HG02759 (cell line): Measurements from ENCODE around the gene WDR90.

Source experiments
- ATAC-seq: cut with Tn5 transposase; IDR thresholded peaks from one replicate; pipeline ENCODE4 v1.9.1; 2021; ENCODE audit warnings: mild to moderate bottlenecking, moderate library complexity; ENCODE audit not compliant: unreplicated experiment

WDR90 gene

GRCh38 chr16:674214-674881 lies 25.2 kb downstream of the WDR90 start:
- ATAC-seq = no peak

DNA sequence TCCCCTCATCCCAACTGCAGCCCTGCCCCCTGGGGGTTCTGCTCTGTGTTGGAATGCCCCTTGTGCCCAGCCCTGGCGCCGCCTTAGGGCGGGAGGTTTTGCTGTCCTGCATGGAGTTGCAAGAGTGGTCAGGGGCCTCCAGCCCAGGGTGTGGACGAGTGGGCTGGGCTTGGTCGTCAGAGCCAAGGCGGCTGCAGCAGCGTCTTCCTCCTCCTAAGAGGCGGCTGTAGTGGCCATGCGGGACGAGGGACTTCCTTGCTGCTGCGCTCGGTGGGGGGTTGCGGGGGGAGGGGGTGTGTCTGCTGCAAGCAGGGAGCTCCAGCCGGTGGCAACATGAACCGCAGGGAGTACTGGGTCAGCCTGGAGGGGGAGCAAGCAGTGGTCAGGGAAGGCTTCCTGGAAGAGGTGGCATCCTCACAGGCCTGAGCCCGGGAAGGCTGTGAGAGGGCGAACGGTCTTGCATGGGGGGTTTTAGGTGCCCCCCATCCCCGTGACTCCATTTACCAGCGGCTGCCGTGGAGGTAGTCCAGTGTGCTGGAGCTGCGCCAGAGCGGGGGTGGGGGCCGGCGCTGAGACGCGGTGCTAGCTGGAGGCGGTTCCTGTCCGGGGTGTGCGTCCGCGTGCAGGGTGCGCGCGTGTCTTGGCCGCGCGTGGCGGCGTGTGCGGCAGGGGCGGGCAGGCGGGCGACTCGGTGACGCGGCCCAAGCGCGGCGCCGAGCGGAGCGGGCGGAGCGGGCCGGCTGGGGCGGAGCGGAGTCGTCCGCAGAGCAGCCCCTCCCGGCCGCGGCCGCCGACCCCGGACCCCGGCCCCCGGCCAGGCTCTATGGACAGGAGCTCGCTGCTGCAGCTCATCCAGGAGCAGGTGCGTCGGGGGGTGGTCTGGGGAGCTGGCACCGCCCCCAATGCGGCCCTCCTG lies 26.1 kb downstream of the WDR90 start, which contains the start of gene RHBDL1:
Gene RHBDL1 (plus strand): TSS at position 704 of the 916 bp plus-strand sequence. CDS start 120 bp downstream, at position 824.
- no peak for ATAC-seq

- no peak for ATAC-seq
Observed at GRCh38 chr16:675884-676564, 26.9 kb downstream of the WDR90 start.

- ATAC-seq = no peak
Observed at GRCh38 chr16:676565-676902, 27.4 kb downstream of the WDR90 start.

GRCh38 chr16:676913-677312 lies 27.7 kb downstream of the WDR90 start:
- ATAC-seq = no peak

- ATAC-seq = no peak
Observed at GRCh38 chr16:677316-678190, 28.4 kb downstream of the WDR90 start.

DNA sequence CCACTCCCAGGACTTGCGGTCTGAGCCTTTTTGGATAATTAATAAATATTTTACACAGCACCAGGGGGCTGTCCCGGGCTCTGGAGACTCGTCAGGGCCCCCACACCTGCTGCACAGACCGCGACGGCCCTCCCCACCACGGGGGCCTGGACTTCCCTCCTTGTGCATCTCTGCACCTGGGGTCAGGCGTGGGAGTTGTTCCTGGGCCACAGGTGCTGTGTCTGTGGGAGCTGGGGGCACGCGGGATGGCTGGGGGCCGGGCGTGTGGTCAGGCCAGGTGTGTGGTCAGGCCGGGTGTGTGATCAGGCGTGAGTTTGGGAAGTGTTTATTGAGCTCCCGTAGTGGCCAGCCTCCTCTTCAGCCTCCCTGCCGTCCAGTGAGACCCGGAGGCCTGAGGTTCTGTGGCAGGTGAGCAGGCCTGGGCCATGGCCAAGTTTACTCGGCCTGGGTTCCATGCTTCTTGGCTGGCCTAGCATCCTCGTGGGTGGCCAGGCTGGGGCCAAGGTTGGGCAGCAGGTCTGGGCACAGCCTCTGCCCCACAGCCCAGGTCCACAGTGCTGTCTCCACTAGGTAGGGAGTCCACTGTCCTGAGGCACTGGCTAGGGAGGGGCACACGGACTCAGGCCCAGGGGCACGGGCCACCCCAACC lies 29.2 kb downstream of the WDR90 start:
- ATAC-seq = no peak

GRCh38 chr16:678858-679813 lies 30.0 kb downstream of the WDR90 start:
- ATAC-seq = peak; percentile 7

DNA sequence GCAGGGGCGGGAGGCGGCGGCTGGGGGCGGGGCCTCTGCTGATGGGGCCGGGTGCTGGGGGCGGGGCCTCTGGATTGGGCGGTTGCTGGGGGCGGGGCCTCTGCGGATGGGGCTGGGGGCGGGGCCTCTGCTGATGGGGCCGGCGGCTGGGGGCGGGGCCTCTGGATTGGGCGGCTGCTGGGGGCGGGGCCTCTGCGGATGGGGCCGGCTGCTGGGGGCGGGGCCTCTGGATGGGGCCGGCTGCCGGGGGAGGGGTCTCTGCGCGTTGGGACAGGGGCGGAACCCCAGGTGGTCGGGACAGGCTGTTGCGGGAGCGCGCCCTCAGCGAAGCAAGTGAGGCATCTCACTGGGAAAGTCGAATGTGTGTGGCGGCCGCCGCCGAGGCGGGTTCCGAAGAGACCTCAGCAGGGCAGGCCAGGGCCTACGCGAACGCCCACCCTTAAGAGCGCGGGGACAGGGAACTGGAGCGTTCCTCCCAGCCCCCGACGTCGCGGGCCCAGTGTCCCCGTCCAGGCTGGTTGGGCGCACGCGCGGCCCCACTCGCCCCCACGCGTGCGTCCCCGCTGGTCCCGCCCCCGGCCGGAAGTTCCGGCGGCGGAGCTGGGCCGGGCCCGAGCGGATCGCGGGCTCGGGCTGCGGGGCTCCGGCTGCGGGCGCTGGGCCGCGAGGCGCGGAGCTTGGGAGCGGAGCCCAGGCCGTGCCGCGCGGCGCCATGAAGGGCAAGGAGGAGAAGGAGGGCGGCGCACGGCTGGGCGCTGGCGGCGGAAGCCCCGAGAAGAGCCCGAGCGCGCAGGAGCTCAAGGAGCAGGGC lies 30.9 kb downstream of the WDR90 start, which contains the start of gene STUB1:
Gene STUB1 (plus strand): TSS at position 597 of the 811 bp plus-strand sequence. CDS start 116 bp downstream, at position 713.
- peak; percentile 57 for ATAC-seq

- ATAC-seq = no peak
Observed at GRCh38 chr16:680625-680945, 31.4 kb downstream of the WDR90 start.

DNA sequence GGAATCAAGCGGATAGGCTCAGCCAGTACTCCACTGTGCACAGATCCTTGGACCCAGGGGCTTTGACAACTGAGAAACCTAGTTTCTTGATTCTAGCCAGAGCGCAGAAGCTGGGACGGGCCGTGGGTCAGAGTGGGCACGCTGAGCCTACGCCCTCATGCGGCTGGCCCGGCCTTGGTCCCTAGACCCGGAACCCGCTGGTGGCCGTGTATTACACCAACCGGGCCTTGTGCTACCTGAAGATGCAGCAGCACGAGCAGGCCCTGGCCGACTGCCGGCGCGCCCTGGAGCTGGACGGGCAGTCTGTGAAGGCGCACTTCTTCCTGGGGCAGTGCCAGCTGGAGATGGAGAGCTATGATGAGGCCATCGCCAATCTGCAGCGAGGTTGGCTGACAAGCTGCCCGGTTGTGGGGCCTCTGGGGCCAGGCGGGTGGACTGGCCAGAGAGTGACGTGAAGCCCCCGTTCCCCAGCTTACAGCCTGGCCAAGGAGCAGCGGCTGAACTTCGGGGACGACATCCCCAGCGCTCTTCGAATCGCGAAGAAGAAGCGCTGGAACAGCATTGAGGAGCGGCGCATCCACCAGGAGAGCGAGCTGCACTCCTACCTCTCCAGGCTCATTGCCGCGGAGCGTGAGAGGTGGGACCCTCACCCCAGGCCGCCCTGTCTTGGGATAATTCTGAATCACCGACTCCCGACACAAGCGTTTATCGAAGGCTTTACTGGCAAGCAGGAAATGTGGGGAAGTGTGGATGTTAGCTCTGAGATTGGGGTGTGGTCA lies 32.0 kb downstream of the WDR90 start:
- ATAC-seq = no peak

DNA sequence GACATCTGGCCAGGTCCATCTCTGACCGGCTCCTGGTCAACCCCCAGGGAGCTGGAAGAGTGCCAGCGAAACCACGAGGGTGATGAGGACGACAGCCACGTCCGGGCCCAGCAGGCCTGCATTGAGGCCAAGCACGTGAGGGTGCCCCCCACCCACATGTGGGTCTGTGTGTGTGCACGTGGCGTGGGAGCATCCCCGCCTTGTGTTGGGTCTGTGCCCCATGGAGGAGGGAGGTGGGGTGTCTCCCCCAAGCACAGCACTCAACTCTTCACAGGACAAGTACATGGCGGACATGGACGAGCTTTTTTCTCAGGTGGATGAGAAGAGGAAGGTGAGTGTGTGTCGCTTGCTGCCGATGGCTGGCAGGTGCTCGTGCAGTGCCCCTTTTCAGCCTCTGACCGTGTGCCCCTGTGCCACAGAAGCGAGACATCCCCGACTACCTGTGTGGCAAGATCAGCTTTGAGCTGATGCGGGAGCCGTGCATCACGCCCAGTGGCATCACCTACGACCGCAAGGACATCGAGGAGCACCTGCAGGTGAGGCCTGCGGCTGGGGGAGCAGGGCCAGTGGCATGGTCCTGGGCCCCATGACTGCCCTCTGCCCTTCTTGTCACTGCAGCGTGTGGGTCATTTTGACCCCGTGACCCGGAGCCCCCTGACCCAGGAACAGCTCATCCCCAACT lies 32.7 kb downstream of the WDR90 start:
- ATAC-seq = no peak

- ATAC-seq = no peak
Observed at GRCh38 chr16:682493-683395, 33.6 kb downstream of the WDR90 start.

- no peak for ATAC-seq
Observed at GRCh38 chr16:683396-684070, 34.4 kb downstream of the WDR90 start.

DNA sequence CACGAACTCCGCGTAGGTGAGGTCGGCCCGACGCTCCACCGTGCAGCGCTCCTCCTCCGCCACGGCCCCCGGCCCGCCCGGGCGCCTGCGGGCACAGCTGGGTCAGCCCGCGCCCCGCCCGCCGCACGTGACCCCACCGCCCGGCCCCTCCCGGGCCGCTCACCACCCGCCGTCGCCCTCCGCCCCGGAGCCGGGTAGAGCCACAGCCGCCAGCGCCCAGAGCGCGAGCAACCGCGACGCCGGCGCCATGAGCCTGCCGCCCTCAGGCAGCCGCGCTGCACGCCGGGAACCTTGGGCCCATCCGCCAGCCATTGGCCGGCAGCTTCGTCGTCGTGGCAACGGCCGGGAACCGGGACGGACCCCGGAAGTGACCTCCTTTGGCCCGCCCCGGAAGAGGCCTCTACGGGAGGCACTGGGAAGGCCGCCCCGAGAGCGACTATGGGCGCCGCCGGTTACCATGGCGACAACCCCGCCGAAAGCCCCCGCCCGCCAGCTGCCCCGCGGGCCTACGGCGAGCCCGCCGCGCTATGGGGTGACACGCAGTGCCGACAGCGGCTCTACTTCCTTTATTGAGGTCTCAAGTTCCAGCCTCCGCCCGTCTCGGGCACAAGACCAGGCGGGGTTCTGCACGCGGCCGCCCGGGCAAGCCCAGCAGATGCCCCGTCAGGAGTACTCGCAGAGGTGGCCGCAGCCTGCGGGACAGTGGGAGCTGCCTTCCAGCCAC lies 35.1 kb downstream of the WDR90 start, which contains the start of gene JMJD8:
Gene JMJD8 (minus strand): TSS at position 264 of the 724 bp plus-strand sequence. CDS start 15 bp downstream, at position 249.
- peak; percentile 65 for ATAC-seq
